ENCODE measurements around the gene UBASH3A.
A peak's percentile ranks its signal among the peaks of the same experiment; 100 is the strongest.

The UBASH3A gene

GRCh38 chr21:42411197-42411869 lies 7.6 kb downstream of the UBASH3A start:
- no peak for DNase-seq (ENCODE audit: low read depth in 2 of 2)

DNA sequence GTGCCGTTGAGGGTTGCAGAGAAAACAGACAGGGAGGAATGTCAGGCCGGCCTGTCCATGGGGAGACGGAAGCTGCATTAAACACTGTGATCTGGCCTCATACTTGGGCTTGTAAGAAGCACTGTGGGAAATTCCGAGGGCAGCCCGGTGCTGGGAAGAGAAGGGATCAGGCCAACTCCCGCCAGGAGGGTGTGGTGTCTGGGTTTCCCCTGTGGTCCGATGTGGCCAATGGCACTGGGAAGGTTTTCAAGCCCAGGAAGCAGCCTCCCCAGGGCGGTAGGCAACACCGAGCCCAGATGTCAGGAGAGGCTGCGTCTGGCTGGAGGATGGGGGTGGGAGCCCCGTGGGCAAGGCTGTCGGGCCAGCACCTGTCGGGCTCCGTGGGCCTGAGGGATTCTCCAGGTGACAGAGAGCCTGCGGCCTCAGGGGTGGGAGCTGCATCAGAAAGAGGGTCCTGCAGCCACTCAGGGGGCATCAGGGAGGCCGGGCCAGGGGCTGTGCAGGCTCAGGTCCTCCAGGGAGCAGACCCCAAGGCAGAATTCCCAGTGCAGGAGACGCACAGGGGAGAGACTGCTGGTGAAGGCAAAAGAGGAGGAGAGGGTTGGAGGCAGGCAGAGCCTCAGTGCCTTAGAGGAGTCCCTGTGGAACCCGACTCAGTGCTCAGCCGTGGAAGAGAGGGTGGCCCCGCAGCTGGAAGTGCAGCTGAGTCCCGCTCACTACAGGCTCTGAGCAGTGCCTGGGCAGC lies 8.4 kb downstream of the UBASH3A start:
- no peak for DNase-seq (ENCODE audit: low read depth in 2 of 2)

- no peak for DNase-seq (ENCODE audit: low read depth in 2 of 2)
These were observed 8.9 kb downstream of the UBASH3A start for GRCh38 chr21:42412636-42412933.

DNA sequence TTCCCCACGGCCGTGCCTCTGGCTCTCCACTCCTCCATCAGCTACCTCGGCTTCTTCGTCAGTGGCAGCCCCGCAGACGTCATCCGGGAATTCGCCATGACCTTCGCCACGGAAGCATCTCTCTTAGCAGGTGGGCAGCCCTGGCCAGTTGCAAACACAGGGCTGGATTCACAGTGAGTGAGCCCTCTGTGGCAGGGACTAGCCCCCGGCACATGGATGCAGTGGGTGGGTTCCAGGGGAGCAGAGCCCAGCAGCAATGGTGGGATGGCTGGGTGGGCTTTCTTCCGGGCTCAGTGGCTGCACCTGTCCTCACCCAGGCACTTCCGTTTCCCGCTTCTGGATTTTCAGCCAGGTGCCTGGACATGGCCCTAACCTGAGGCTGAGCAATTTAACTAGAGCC lies 9.4 kb downstream of the UBASH3A start:
- DNase-seq (ENCODE audit: low read depth in 2 of 2), result no peak

GRCh38 chr21:42413500-42413899 lies 9.8 kb downstream of the UBASH3A start:
- DNase-seq (ENCODE audit: low read depth in 2 of 2), result no peak

DNA sequence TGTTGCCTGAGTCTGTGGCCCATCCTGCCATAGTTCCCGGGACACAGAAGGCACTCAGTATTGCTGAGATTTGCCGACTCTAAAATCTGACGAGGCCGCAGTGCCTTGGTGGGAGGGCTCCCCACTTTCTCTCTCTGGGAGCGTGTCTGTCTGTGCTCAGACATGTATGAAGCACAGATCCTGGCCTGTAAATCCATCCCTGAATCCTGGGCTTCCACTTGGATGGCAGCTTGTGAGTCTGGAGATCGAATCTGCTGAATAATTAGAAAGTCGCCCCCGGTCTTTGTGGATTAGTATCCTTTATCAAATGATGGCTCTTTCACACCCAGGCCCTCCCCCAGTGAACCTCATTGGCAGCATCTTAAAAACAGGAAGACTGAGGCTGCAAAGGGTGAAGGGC lies 10.4 kb downstream of the UBASH3A start:
- no peak for DNase-seq (ENCODE audit: low read depth in 2 of 2)

DNA sequence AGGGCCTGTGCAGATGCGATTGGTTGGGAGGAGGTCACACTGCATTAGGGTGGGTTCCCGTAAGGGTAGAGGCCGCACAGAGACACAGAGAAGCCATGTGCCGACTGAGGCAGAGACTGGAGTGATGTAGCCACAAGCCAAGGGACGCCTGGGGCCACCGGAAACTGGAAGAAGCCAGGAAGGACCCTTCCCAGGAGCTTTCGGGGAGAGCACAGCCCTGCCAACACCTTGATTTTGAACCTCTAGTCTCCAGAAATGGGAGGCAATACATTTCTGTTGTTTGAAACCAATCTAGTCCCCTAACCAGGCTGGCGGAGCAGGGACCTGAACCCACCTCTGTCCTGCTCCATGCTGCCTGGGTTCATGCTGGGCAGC lies 10.8 kb downstream of the UBASH3A start:
- no peak for DNase-seq (ENCODE audit: low read depth in 2 of 2)

- DNase-seq (ENCODE audit: low read depth in 2 of 2), result peak; percentile 80 to 93
These were observed 11.4 kb downstream of the UBASH3A start for GRCh38 chr21:42414928-42415769.

DNA sequence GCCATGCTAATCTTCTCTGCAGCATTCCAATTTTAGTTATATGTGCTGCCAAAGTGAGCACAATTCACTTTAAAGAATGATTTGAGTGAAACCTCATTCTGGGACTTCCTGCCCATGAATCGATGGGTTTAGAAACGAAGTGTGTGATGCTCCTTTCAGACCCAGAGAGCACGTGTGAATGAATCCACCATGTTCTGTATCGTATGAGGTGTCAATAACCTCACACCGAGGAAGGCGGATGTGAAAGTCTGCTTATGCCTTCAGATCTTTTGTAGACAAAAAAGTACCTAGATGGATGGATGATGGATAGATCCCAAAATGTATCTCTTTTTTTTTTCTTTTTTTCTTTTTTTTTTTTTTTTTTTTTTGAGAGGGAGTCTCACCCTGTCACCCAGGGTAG lies 13.8 kb downstream of the UBASH3A start:
- no peak for DNase-seq (ENCODE audit: low read depth in 2 of 2)

GRCh38 chr21:42418886-42419285 lies 15.2 kb downstream of the UBASH3A start:
- DNase-seq (ENCODE audit: low read depth in 2 of 2), result no peak

DNA sequence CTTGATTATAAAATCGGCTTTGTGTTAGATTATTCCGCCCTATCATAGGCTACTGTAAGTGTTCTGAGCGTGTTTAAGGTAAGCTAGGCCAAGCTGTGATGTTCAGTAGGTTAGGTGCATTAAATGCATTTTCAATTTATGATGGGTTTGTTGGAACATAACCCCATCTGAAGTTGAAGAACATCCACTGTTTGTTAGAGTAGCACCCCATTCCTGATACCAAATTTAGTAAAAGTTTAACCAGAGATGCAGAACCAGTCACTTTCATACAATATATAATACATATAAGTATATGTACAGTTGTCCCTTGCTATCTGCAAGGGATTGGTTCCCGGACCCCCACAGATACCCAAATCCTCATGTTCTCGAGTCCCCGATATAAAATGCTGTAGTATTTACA lies 16.1 kb downstream of the UBASH3A start:
- no peak for DNase-seq (ENCODE audit: low read depth in 2 of 2)

- no peak for DNase-seq (ENCODE audit: low read depth in 2 of 2)
These were observed 17.5 kb downstream of the UBASH3A start for GRCh38 chr21:42421018-42421793.

GRCh38 chr21:42423197-42423675 lies 19.5 kb downstream of the UBASH3A start:
- DNase-seq (ENCODE audit: low read depth in 2 of 2), result no peak

GRCh38 chr21:42423685-42424084 lies 20.0 kb downstream of the UBASH3A start:
- no peak for DNase-seq (ENCODE audit: low read depth in 2 of 2)

- DNase-seq (ENCODE audit: low read depth in 2 of 2), result peak; percentile 52 to 58
These were observed 21.3 kb downstream of the UBASH3A start for GRCh38 chr21:42424914-42425541.

- DNase-seq (ENCODE audit: low read depth in 2 of 2), result no peak
These were observed 21.9 kb downstream of the UBASH3A start for GRCh38 chr21:42425591-42425990.

- no peak for DNase-seq (ENCODE audit: low read depth in 2 of 2)
These were observed 22.7 kb downstream of the UBASH3A start for GRCh38 chr21:42426424-42426823.

GRCh38 chr21:42426876-42427480 lies 23.3 kb downstream of the UBASH3A start:
- DNase-seq (ENCODE audit: low read depth in 2 of 2), result no peak

- DNase-seq (ENCODE audit: low read depth in 2 of 2), result no peak
These were observed 24.2 kb downstream of the UBASH3A start for GRCh38 chr21:42427809-42428419.

DNA sequence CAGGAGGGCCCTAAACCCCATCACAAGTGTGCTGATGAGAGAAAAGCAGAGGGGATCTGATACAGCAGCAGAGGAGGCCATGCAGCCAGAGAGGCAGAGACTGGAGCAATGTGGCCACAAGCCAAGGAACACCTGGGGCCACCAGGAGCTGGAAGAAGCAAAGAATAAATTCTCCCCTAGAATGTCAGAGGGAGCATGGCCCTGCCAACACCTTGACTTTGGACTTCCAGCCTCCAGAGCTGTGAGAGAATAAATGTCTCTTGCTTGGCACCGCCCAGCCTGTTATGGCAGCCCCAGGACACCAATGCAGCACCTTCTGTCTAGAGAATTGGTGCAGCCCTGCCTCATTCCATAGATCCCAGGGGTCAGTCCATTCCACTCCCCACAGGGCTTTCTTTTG lies 25.3 kb downstream of the UBASH3A start:
- no peak for DNase-seq (ENCODE audit: low read depth in 2 of 2)

- DNase-seq (ENCODE audit: low read depth in 2 of 2), result no peak
These were observed 26.2 kb downstream of the UBASH3A start for GRCh38 chr21:42429856-42430255.
